Caco-2 (cell line): ENCODE data around the gene RSRC1. TPM values are rescaled to one million over a fixed set of nuclear protein-coding genes. Genes with fewer than 3 reads are reported as not detected.
"Not testable (repeated sequence)": the region's sequence is repeated elsewhere in the genome, so short reads cannot be mapped to it uniquely, and the experiment has no call there.

Experiments
- BruUV-seq: library from RNA; stranded (reverse); fragments of 400-500 nt; replicated peaks from 2 replicates; lab custom pipeline; 2021; lab: Mats Ljungman, UMichigan
- CTCF ChIA-PET: fragments of 300-600 bp; sonication (Branson Sonifier 250); formaldehyde crosslinking; loops from one replicate; lab custom pipeline; 2022; ENCODE audit warnings: antibody characterized with exemption; lab: Charles Lee
- POLR2A ChIA-PET: fragments of 300-600 bp; sonication (Branson Sonifier 250); formaldehyde crosslinking; loops from one replicate; lab custom pipeline; 2022; ENCODE audit warnings: antibody characterized with exemption; lab: Charles Lee
- DNase-seq, 2 experiments: peaks; one replicate each; pipeline versions ENCODE4 v3.0.0 to v3.0.0-alpha.2; 2020 to 2022
- H3K27me3 ChIP-seq: replicated peaks from 2 replicates; pipeline ENCODE4 v1.6.0; 2011; ENCODE audit warnings: low read length; ENCODE audit not compliant: control insufficient read depth, insufficient read depth
- H3K36me3 ChIP-seq: 2 replicates; pipeline ENCODE4 v1.5.1; 2011; ENCODE audit warnings: low read length; ENCODE audit not compliant: control insufficient read depth, insufficient read depth
- H3K4me1 ChIP-seq: fragments of 250-450 bp; sonication (Bioruptor Pico); 2 replicates; pipeline ENCODE4 v1.5.1; 2020; ENCODE audit warnings: mild to moderate bottlenecking
- H3K4me3 ChIP-seq: 2 replicates; pipeline ENCODE4 v1.5.1; 2011; ENCODE audit warnings: low read depth, mild to moderate bottlenecking, control low read depth, low read length
- H3K9me3 ChIP-seq: fragments of 250-450 bp; sonication (Bioruptor Pico); 2 replicates; pipeline ENCODE4 v1.5.1; 2020; ENCODE audit warnings: mild to moderate bottlenecking, moderate library complexity
- H3K27ac Mint-ChIP-seq: one replicate; pipeline ENCODE4 v1.8.0; 2022; ENCODE audit warnings: mixed read lengths; ENCODE audit not compliant: unreplicated experiment
- H3K27me3 Mint-ChIP-seq: one replicate; pipeline ENCODE4 v1.8.0; 2022; ENCODE audit warnings: mixed read lengths; ENCODE audit not compliant: insufficient read depth, unreplicated experiment
- H3K36me3 Mint-ChIP-seq: one replicate; pipeline ENCODE4 v1.8.0; 2022; ENCODE audit warnings: mild to moderate bottlenecking, mixed read lengths; ENCODE audit not compliant: insufficient read depth, unreplicated experiment
- H3K4me1 Mint-ChIP-seq: one replicate; pipeline ENCODE4 v1.8.0; 2022; ENCODE audit warnings: low read depth, mixed read lengths; ENCODE audit not compliant: unreplicated experiment
- H3K4me3 Mint-ChIP-seq: one replicate; pipeline ENCODE4 v1.8.0; 2022; ENCODE audit warnings: mild to moderate bottlenecking, moderate library complexity, mixed read lengths; ENCODE audit not compliant: unreplicated experiment
- H3K9me3 Mint-ChIP-seq: one replicate; pipeline ENCODE4 v1.8.0; 2022; ENCODE audit warnings: mixed read lengths; ENCODE audit not compliant: unreplicated experiment
- intact Hi-C: fragments of 100-400 bp; cut with micrococcal nuclease; formaldehyde crosslinking; loops from one replicate; pipeline ENCODE4 v1.10.0; 2022; ENCODE audit not compliant: unreplicated experiment
- total RNA-seq: library from RNA; stranded (reverse); gene quantifications from 2 replicates; pipeline ENCODE4 v1.2.3, GENCODE V29; 2022
- TF ChIP-seq, protein P1 (sequence below), 2 experiments: fragments of 200-600 bp in 1 of 2; IDR thresholded peaks; 1 replicate in 1 of 2; 2 replicates in 1 of 2; pipeline versions ENCODE4 v1.5.1 to v1.8.0; 2011 to 2022; ENCODE audit warnings: antibody characterized with exemption in 1 of 2, control low read depth in 1 of 2, inconsistent platforms in 1 of 2, low read depth in 1 of 2, low read length in 1 of 2, mild to moderate bottlenecking in 1 of 2, moderate library complexity in 1 of 2; ENCODE audit not compliant: insufficient read depth in 1 of 2, severe bottlenecking in 1 of 2, unreplicated experiment in 1 of 2

Gene RSRC1
- total RNA-seq, 1 experiment from 2014 or later = 38.4 TPM

DNA sequence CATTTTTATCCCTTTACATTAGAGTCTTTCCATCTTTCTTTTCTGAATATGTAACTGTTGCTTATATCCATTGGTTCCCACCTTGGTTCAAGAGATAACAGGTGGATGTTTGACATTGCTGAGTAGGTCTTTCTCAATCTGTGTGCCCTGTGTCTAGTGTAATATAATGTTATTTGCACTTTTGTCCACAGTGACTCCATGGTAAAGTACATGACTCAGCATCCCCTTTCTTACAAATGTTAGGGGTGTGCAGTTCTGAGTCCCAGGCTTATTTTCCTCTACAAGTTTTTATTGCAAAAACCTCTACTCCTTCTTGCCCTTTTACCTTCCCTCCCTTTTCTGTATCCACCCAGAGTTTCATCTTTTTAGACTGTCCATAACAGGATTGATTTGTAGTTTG lies 116.5 kb downstream of the RSRC1 start:
- Mint-ChIP-seq H3K36me3 (no peaks in the 10 kb centered on the region), H3K4me1 (peaks cover 6% of the 10 kb centered on the region), H3K4me3 (no peak overlapping the region), H3K9me3 (no peaks in the 10 kb centered on the region), H3K27me3 (no peaks in the 10 kb centered on the region), H3K27ac (no peak overlapping the region)
- BruUV-seq = no TSS peak
- H3K36me3 ChIP-seq = no peaks in the 10 kb centered on the region
- POLR2A ChIA-PET = no interaction called here
- no peak overlapping the region for H3K4me3 ChIP-seq
- no peaks in the 10 kb centered on the region for H3K9me3 ChIP-seq
- no peak for DNase-seq
- intact Hi-C loops = no loop called here
- H3K27me3 ChIP-seq = no peaks in the 10 kb centered on the region
- CTCF ChIA-PET = no interaction called here
- H3K4me1 ChIP-seq = peaks cover 4% of the 10 kb centered on the region; the same call in 1 of the 2 replicates
- TF ChIP-seq, protein P1, sequence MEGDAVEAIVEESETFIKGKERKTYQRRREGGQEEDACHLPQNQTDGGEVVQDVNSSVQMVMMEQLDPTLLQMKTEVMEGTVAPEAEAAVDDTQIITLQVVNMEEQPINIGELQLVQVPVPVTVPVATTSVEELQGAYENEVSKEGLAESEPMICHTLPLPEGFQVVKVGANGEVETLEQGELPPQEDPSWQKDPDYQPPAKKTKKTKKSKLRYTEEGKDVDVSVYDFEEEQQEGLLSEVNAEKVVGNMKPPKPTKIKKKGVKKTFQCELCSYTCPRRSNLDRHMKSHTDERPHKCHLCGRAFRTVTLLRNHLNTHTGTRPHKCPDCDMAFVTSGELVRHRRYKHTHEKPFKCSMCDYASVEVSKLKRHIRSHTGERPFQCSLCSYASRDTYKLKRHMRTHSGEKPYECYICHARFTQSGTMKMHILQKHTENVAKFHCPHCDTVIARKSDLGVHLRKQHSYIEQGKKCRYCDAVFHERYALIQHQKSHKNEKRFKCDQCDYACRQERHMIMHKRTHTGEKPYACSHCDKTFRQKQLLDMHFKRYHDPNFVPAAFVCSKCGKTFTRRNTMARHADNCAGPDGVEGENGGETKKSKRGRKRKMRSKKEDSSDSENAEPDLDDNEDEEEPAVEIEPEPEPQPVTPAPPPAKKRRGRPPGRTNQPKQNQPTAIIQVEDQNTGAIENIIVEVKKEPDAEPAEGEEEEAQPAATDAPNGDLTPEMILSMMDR (IDR thresholded peaks at IDR 0.05; ENCODE audit: insufficient read depth in 1 of 2, low read depth in 1 of 2, low read length in 1 of 2, severe bottlenecking in 1 of 2, unreplicated experiment in 1 of 2) = no peak

DNA sequence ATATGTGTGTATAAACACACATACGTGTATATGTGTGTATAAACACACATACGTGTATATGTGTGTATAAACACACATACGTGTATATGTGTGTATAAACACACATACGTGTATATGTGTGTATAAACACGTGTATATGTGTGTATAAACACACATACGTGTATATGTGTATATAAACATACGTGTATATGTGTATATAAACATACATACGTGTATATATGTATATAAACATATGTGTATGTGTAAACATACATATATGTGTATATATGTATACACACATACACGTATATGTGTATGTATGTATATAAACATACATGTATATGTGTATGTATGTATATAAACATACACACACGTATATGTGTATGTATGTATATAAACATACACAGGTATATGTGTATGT lies 119.1 kb downstream of the RSRC1 start:
- H3K27me3 ChIP-seq, CTCF ChIA-PET, H3K4me3 ChIP-seq, BruUV-seq, H3K27ac Mint-ChIP-seq, H3K9me3 Mint-ChIP-seq, H3K27me3 Mint-ChIP-seq, H3K9me3 ChIP-seq, POLR2A ChIA-PET, H3K36me3 ChIP-seq, H3K4me1 Mint-ChIP-seq, H3K4me3 Mint-ChIP-seq, intact Hi-C loops, DNase-seq, H3K36me3 Mint-ChIP-seq, H3K4me1 ChIP-seq: not testable (repeated sequence)

DNA sequence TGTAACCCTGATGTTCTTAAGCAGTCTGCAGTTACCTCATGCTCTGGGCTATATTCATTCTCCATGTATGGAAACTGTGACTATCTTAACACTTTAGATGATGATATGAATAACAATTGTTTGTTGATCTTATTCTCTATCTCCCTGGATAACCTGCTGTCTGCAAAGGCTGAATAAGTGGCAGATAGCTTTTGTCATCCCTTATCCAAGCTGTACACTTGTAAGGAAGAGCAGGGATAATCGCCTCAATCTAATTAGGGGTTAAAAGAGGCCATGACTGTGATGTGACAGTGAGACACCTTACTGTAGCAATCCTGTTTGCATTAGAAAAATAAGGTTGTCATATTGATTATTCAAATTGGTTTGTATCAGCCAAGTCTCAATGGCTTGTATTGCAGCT lies 123.9 kb downstream of the RSRC1 start:
- Histone ChIP-seq H3K9me3 (no peaks in the 10 kb centered on the region), H3K4me1 (no peaks in the 10 kb centered on the region), H3K4me3 (no peak overlapping the region), H3K36me3 (no peaks in the 10 kb centered on the region), H3K27me3 (no peaks in the 10 kb centered on the region)
- DNase-seq = no peak
- Mint-ChIP-seq H3K36me3 (peaks cover 7% of the 10 kb centered on the region), H3K9me3 (no peaks in the 10 kb centered on the region), H3K27ac (no peak overlapping the region), H3K4me3 (no peak overlapping the region), H3K4me1 (no peaks in the 10 kb centered on the region), H3K27me3 (no peaks in the 10 kb centered on the region)
- intact Hi-C loops = no loop called here
- POLR2A ChIA-PET = interaction anchor here (0.6 kb wide), 1 partner anchor 344 kb away, joined by 3 read pairs; no protein-coding TSS in a partner anchor
- no TSS peak for BruUV-seq
- TF ChIP-seq, protein P1 (IDR thresholded peaks at IDR 0.05; ENCODE audit: insufficient read depth in 1 of 2, low read depth in 1 of 2, low read length in 1 of 2, severe bottlenecking in 1 of 2, unreplicated experiment in 1 of 2) = no peak
- CTCF ChIA-PET = no interaction called here

DNA sequence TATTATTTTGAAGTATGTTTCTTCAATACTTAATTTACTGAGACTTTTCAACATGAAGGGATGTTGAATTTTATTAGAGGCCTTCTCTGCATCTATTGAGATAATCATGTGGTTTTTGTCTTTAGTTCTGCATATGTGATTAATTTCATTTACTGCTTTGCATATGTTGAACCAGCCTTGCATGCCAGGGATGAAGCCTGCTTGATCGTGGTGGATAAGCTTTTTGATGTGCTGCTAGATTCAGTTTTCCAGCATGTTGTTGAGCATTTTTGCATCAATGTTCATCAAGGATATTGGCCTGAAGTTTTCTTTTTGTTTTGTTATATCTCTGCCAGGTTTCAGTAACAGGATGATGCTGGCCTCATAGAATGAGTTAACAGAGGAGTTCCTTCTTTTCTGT lies 134.4 kb downstream of the RSRC1 start:
- CTCF ChIA-PET = interaction anchor here (0.6 kb wide), 1 partner anchor 190 kb away, joined by 3 read pairs; no protein-coding TSS in a partner anchor
- DNase-seq = no peak
- Mint-ChIP-seq H3K4me1 (no peaks in the 10 kb centered on the region), H3K9me3 (no peaks in the 10 kb centered on the region), H3K27ac (no peak overlapping the region), H3K27me3 (no peaks in the 10 kb centered on the region), H3K4me3 (no peak overlapping the region), H3K36me3 (peaks cover under 1% of the 10 kb centered on the region)
- POLR2A ChIA-PET = no interaction called here
- TF ChIP-seq, protein P1 (IDR thresholded peaks at IDR 0.05; ENCODE audit: insufficient read depth in 1 of 2, low read depth in 1 of 2, low read length in 1 of 2, severe bottlenecking in 1 of 2, unreplicated experiment in 1 of 2) = no peak
- no TSS peak for BruUV-seq
- Histone ChIP-seq H3K9me3 (no peaks in the 10 kb centered on the region), H3K27me3 (no peaks in the 10 kb centered on the region), H3K4me1 (no peaks in the 10 kb centered on the region), H3K4me3 (no peak overlapping the region), H3K36me3 (no peaks in the 10 kb centered on the region)
- intact Hi-C loops = no loop called here
